C4-2B (cell line): Measurements from ENCODE around the gene BMP2K.

Source experiments
- ZFX ChIP-seq: fragments of 450-650 bp; IDR thresholded peaks from 2 replicates; pipeline ENCODE4 v1.6.1; 2017
- TF ChIP-seq, protein P1 (sequence below): fragments of 450-650 bp; conservative IDR thresholded peaks from 2 replicates; pipeline ENCODE4 v1.5.1; 2017; ENCODE audit warnings: mild to moderate bottlenecking

DNA sequence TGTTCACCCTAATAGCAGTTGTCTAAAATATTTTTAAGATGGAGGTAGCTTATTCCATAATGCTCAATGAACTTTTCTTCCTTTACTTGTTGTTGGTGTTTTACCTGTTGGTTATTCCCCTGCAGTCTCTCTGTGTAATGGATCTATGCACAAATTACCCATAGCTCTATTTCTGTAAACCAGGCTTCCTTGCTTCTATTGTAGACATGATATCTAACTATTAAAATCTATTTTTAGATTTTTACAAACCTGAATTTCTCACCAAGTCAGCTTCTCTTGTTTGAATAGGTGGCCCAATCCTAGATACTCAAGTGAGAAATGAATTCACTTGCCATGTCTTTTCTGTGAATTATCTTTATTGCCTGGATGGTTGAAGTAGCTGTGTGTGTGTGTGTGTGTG is 24.8 kb downstream of the BMP2K start:
- TF ChIP-seq, protein P1, sequence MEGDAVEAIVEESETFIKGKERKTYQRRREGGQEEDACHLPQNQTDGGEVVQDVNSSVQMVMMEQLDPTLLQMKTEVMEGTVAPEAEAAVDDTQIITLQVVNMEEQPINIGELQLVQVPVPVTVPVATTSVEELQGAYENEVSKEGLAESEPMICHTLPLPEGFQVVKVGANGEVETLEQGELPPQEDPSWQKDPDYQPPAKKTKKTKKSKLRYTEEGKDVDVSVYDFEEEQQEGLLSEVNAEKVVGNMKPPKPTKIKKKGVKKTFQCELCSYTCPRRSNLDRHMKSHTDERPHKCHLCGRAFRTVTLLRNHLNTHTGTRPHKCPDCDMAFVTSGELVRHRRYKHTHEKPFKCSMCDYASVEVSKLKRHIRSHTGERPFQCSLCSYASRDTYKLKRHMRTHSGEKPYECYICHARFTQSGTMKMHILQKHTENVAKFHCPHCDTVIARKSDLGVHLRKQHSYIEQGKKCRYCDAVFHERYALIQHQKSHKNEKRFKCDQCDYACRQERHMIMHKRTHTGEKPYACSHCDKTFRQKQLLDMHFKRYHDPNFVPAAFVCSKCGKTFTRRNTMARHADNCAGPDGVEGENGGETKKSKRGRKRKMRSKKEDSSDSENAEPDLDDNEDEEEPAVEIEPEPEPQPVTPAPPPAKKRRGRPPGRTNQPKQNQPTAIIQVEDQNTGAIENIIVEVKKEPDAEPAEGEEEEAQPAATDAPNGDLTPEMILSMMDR: no peak
- no peak for TF ChIP-seq ZFX
